H4 (cell line): ENCODE results near the gene STARD10. TPM values are rescaled to one million over a fixed set of nuclear protein-coding genes. Genes with fewer than 3 reads are reported as not detected.

Experiments used
- DNase-seq: peaks from one replicate; pipeline ENCODE4 v3.0.0-alpha.2; 2015; ENCODE audit warnings: low spot score
- total RNA-seq: library from RNA; depleted of rRNA; stranded (reverse); fragments of >200 nt; shearing (Covaris generic); gene quantifications from 2 replicates; pipeline ENCODE4 v1.2.3, GENCODE V29; 2014

STARD10 gene
- total RNA-seq, 1 experiment from 2014 or later, result 25.1 TPM

GRCh38 chr11:72745511-72745910 is 48.3 kb downstream of the STARD10 start:
- no peak for DNase-seq

- no peak for DNase-seq
Observed at GRCh38 chr11:72744474-72744873, 49.4 kb downstream of the STARD10 start.

GRCh38 chr11:72743321-72744221 is 50.3 kb downstream of the STARD10 start:
- no peak for DNase-seq

GRCh38 chr11:72742513-72743320 is 51.1 kb downstream of the STARD10 start:
- DNase-seq, result no peak

GRCh38 chr11:72741849-72742512 is 51.9 kb downstream of the STARD10 start:
- DNase-seq, result no peak

- DNase-seq, result no peak
Observed at GRCh38 chr11:72741429-72741833, 52.4 kb downstream of the STARD10 start.

- DNase-seq, result no peak
Observed at GRCh38 chr11:72740562-72741428, 53.1 kb downstream of the STARD10 start.

- no peak for DNase-seq
Observed at GRCh38 chr11:72740060-72740424, 53.8 kb downstream of the STARD10 start.

GRCh38 chr11:72739240-72740059 is 54.4 kb downstream of the STARD10 start:
- DNase-seq, result no peak

- DNase-seq, result no peak
Observed at GRCh38 chr11:72738199-72739141, 55.4 kb downstream of the STARD10 start.

- DNase-seq, result no peak
Observed at GRCh38 chr11:72737336-72737735, 56.5 kb downstream of the STARD10 start.

GRCh38 chr11:72736452-72737069 is 57.3 kb downstream of the STARD10 start:
- peak; percentile 47 for DNase-seq

- no peak for DNase-seq
Observed at GRCh38 chr11:72735495-72736027, 58.3 kb downstream of the STARD10 start.

GRCh38 chr11:72732329-72732728 is 61.5 kb downstream of the STARD10 start:
- no peak for DNase-seq

- DNase-seq, result no peak
Observed at GRCh38 chr11:72730737-72731136, 63.1 kb downstream of the STARD10 start.

- no peak for DNase-seq
Observed at GRCh38 chr11:72730243-72730642, 63.6 kb downstream of the STARD10 start.

GRCh38 chr11:72727521-72727920 is 66.3 kb downstream of the STARD10 start:
- no peak for DNase-seq
